ENCODE measurements around the gene CARMIL3.
A peak's percentile ranks its signal among the peaks of the same experiment; 100 is the strongest.

Gene CARMIL3

GRCh38 chr14:24093901-24094840 lies 42.4 kb downstream of the CARMIL3 start, which contains the start of gene PCK2:
Gene PCK2, plus strand, starts transcription at chr14:24094311. Its CDS starts 95 bp downstream, at chr14:24094406.
- H3K9ac ChIP-seq (ENCODE audit: insufficient read length), result peak within 1 kb of the TSS; percentile 99
- DNase-seq (ENCODE audit: low read depth, low spot score), result peak; percentile 59
- peak within 1 kb of the TSS; percentile 92 for H3K27ac ChIP-seq
- H3K4me3 ChIP-seq, result peak within 1 kb of the TSS; percentile 90
- peaks cover 18% of the 10 kb centered on the region; the same call in 1 of the 2 replicates for H3K36me3 ChIP-seq (ENCODE audit: insufficient read depth, low read length)
- peak; percentile 81 for TF ChIP-seq POLR2AphosphoS5 (IDR thresholded peaks at IDR 0.05; ENCODE audit: borderline replicate concordance, low read depth, low read length)
- no peak for TF ChIP-seq EZH2 (IDR thresholded peaks at IDR 0.05)
- TF ChIP-seq FOXP2 (optimal IDR thresholded peaks at IDR 0.05; ENCODE audit: control extremely low read depth, extremely low read length, insufficient read depth), result no peak
- H3K9me3 ChIP-seq (ENCODE audit: low read depth, low read length), result no peaks in the 10 kb centered on the region

GRCh38 chr14:24094841-24095270 lies 43.0 kb downstream of the CARMIL3 start:
- H3K27ac ChIP-seq, result peak overlapping the region; percentile 89; the same call in 1 of the 2 replicates
- TF ChIP-seq FOXP2 (optimal IDR thresholded peaks at IDR 0.05; ENCODE audit: control extremely low read depth, extremely low read length, insufficient read depth) (no peak), POLR2AphosphoS5 (IDR thresholded peaks at IDR 0.05; ENCODE audit: borderline replicate concordance, low read depth, low read length) (no peak), EZH2 (IDR thresholded peaks at IDR 0.05) (no peak)
- H3K4me3 ChIP-seq, result peak overlapping the region; percentile 90
- no peaks in the 10 kb centered on the region for H3K9me3 ChIP-seq (ENCODE audit: low read depth, low read length)
- peak overlapping the region; percentile 99 for H3K9ac ChIP-seq (ENCODE audit: insufficient read length)
- no peak for DNase-seq (ENCODE audit: low read depth, low spot score)
- peaks cover 24% of the 10 kb centered on the region; the same call in 1 of the 2 replicates for H3K36me3 ChIP-seq (ENCODE audit: insufficient read depth, low read length)

GRCh38 chr14:24095271-24096068 lies 43.7 kb downstream of the CARMIL3 start:
- Histone ChIP-seq H3K27ac (no peak overlapping the region), H3K9me3 (ENCODE audit: low read depth, low read length) (no peaks in the 10 kb centered on the region), H3K36me3 (ENCODE audit: insufficient read depth, low read length) (peaks cover 30% of the 10 kb centered on the region; the same call in 1 of the 2 replicates), H3K4me3 (peak overlapping the region; percentile 90), H3K9ac (ENCODE audit: insufficient read length) (peak overlapping the region; percentile 99)
- TF ChIP-seq POLR2AphosphoS5 (IDR thresholded peaks at IDR 0.05; ENCODE audit: borderline replicate concordance, low read depth, low read length) (no peak), FOXP2 (optimal IDR thresholded peaks at IDR 0.05; ENCODE audit: control extremely low read depth, extremely low read length, insufficient read depth) (no peak), EZH2 (IDR thresholded peaks at IDR 0.05) (no peak)
- no peak for DNase-seq (ENCODE audit: low read depth, low spot score)

GRCh38 chr14:24096545-24097181 lies 44.9 kb downstream of the CARMIL3 start:
- TF ChIP-seq EZH2 (IDR thresholded peaks at IDR 0.05), result no peak
- TF ChIP-seq FOXP2 (optimal IDR thresholded peaks at IDR 0.05; ENCODE audit: control extremely low read depth, extremely low read length, insufficient read depth), result no peak
- no peak for TF ChIP-seq POLR2AphosphoS5 (IDR thresholded peaks at IDR 0.05; ENCODE audit: borderline replicate concordance, low read depth, low read length)

GRCh38 chr14:24098229-24098926 lies 46.6 kb downstream of the CARMIL3 start:
- DNase-seq (ENCODE audit: low read depth, low spot score), result no peak
- H3K36me3 ChIP-seq (ENCODE audit: insufficient read depth, low read length), result peaks cover 48% of the 10 kb centered on the region; the same call in 1 of the 2 replicates
- H3K9me3 ChIP-seq (ENCODE audit: low read depth, low read length), result no peaks in the 10 kb centered on the region
- H3K9ac ChIP-seq (ENCODE audit: insufficient read length), result no peak overlapping the region
- TF ChIP-seq POLR2AphosphoS5 (IDR thresholded peaks at IDR 0.05; ENCODE audit: borderline replicate concordance, low read depth, low read length) (no peak), FOXP2 (optimal IDR thresholded peaks at IDR 0.05; ENCODE audit: control extremely low read depth, extremely low read length, insufficient read depth) (no peak), EZH2 (IDR thresholded peaks at IDR 0.05) (no peak)
- no peak overlapping the region for H3K27ac ChIP-seq
- H3K4me3 ChIP-seq, result no peak overlapping the region

More at GRCh38 chr14:24096545-24097181, 44.9 kb downstream of the CARMIL3 start:
- Histone ChIP-seq H3K27ac (no peak overlapping the region), H3K4me3 (no peak overlapping the region), H3K9me3 (ENCODE audit: low read depth, low read length) (no peaks in the 10 kb centered on the region), H3K36me3 (ENCODE audit: insufficient read depth, low read length) (peaks cover 35% of the 10 kb centered on the region; the same call in 1 of the 2 replicates), H3K9ac (ENCODE audit: insufficient read length) (no peak overlapping the region)
- DNase-seq (ENCODE audit: low read depth, low spot score), result no peak

GRCh38 chr14:24098927-24099813 lies 47.4 kb downstream of the CARMIL3 start:
- no peak overlapping the region for H3K9ac ChIP-seq (ENCODE audit: insufficient read length)
- no peaks in the 10 kb centered on the region for H3K9me3 ChIP-seq (ENCODE audit: low read depth, low read length)
- no peak overlapping the region for H3K27ac ChIP-seq
- peaks cover 55% of the 10 kb centered on the region; the same call in 1 of the 2 replicates for H3K36me3 ChIP-seq (ENCODE audit: insufficient read depth, low read length)
- DNase-seq (ENCODE audit: low read depth, low spot score), result no peak
- TF ChIP-seq FOXP2 (optimal IDR thresholded peaks at IDR 0.05; ENCODE audit: control extremely low read depth, extremely low read length, insufficient read depth), result no peak
- no peak overlapping the region for H3K4me3 ChIP-seq

All from SK-N-MC (cell line).